ENCODE data around the gene RFC3. TPM values are rescaled to one million over a fixed set of nuclear protein-coding genes. Genes with fewer than 3 reads are reported as not detected.

RFC3 gene
- total RNA-seq, 1 donor from 2014 or later = 82.7 TPM

DNA sequence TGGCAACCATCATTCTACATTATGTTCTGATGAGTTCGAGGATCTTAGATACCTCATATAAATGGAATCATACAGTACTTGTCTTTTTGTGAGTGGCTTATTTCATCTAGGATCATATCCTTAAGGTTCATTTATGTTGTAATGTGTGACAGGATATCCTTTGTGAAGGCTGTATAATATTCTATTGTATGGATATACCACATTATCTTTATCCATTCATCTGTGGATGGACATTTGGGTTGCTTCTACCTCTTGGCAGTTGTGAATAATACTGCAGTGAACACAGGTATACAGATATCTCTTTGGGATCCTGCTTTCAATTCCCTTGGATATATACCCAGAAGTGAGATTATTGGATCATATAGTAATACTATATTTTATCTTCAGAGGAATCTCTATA is 33.2 kb upstream of the RFC3 start:
- Histone ChIP-seq H3K79me2 (ENCODE audit: low read depth) (no peaks in the 10 kb centered on the region), H4K20me1 (ENCODE audit: low read depth) (no peaks in the 10 kb centered on the region), H3K9ac (no peak overlapping the region), H3F3A (ENCODE audit: low read depth) (no peaks in the 10 kb centered on the region), H3K4me3 (no peak overlapping the region), H3K4me1 (no peaks in the 10 kb centered on the region), H2AFZ (replicated peaks) (no peak overlapping the region), H3K4me2 (no peak overlapping the region), H3K27me3 (no peaks in the 10 kb centered on the region), H3K9me3 (ENCODE audit: low read depth) (no peaks in the 10 kb centered on the region), H3K36me3 (no peaks in the 10 kb centered on the region), H3K27ac (no peak overlapping the region)
- peaks cover 9% of the 10 kb centered on the region for H3K4me1 Mint-ChIP-seq
- peaks cover 3% of the 10 kb centered on the region for H3K27me3 Mint-ChIP-seq (ENCODE audit: insufficient read depth, low read depth)
- H3K27ac Mint-ChIP-seq = no peak overlapping the region
- no peak overlapping the region for H3K4me3 Mint-ChIP-seq
- no peak for DNase-seq (ENCODE audit: low spot score)
- H3K9me3 Mint-ChIP-seq = peaks cover 6% of the 10 kb centered on the region
- no peak for TF ChIP-seq EZH2phosphoT487 (IDR thresholded peaks at IDR 0.05)
- TF ChIP-seq, protein P1, sequence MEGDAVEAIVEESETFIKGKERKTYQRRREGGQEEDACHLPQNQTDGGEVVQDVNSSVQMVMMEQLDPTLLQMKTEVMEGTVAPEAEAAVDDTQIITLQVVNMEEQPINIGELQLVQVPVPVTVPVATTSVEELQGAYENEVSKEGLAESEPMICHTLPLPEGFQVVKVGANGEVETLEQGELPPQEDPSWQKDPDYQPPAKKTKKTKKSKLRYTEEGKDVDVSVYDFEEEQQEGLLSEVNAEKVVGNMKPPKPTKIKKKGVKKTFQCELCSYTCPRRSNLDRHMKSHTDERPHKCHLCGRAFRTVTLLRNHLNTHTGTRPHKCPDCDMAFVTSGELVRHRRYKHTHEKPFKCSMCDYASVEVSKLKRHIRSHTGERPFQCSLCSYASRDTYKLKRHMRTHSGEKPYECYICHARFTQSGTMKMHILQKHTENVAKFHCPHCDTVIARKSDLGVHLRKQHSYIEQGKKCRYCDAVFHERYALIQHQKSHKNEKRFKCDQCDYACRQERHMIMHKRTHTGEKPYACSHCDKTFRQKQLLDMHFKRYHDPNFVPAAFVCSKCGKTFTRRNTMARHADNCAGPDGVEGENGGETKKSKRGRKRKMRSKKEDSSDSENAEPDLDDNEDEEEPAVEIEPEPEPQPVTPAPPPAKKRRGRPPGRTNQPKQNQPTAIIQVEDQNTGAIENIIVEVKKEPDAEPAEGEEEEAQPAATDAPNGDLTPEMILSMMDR (IDR thresholded peaks at IDR 0.05) = no peak
- no peak for TF ChIP-seq EZH2 (IDR thresholded peaks at IDR 0.05)
- no peaks in the 10 kb centered on the region for H3K36me3 Mint-ChIP-seq

DNA sequence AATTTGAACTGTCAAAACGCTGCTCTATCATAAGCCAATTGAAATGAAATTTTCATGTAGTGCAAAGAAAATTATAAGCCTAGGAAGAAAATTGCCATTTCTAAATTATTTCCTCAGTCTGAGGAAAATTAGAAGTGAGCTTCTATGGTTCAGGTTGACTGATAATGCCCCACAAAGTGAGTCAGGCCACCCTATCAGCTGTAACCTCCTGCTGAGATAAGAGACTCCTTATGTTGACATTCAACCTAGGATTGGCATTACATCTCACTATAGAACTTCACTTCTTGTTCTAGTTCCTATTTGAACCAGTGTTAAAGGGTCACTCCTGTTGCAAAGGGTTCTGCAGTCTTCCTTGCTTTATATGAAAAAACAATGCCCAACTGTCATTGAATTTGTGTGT is 32.6 kb upstream of the RFC3 start:
- Mint-ChIP-seq H3K9me3 (peaks cover 6% of the 10 kb centered on the region), H3K4me3 (no peak overlapping the region), H3K27ac (no peak overlapping the region), H3K27me3 (ENCODE audit: insufficient read depth, low read depth) (peaks cover 3% of the 10 kb centered on the region), H3K36me3 (no peaks in the 10 kb centered on the region), H3K4me1 (peaks cover 9% of the 10 kb centered on the region)
- H4K20me1 ChIP-seq (ENCODE audit: low read depth) = no peaks in the 10 kb centered on the region
- no peaks in the 10 kb centered on the region for H3K4me1 ChIP-seq
- H3K36me3 ChIP-seq = no peaks in the 10 kb centered on the region
- H3K79me2 ChIP-seq (ENCODE audit: low read depth) = no peaks in the 10 kb centered on the region
- H2AFZ ChIP-seq (replicated peaks) = no peak overlapping the region
- H3K4me2 ChIP-seq = no peak overlapping the region
- no peaks in the 10 kb centered on the region for H3K27me3 ChIP-seq
- no peak overlapping the region for H3K27ac ChIP-seq
- no peak overlapping the region for H3K4me3 ChIP-seq
- TF ChIP-seq EZH2phosphoT487 (IDR thresholded peaks at IDR 0.05) (no peak), EZH2 (IDR thresholded peaks at IDR 0.05) (no peak)
- TF ChIP-seq, protein P1 (IDR thresholded peaks at IDR 0.05) = no peak
- H3F3A ChIP-seq (ENCODE audit: low read depth) = no peaks in the 10 kb centered on the region
- H3K9ac ChIP-seq = no peak overlapping the region
- no peak for DNase-seq (ENCODE audit: low spot score)
- no peaks in the 10 kb centered on the region for H3K9me3 ChIP-seq (ENCODE audit: low read depth)

DNA sequence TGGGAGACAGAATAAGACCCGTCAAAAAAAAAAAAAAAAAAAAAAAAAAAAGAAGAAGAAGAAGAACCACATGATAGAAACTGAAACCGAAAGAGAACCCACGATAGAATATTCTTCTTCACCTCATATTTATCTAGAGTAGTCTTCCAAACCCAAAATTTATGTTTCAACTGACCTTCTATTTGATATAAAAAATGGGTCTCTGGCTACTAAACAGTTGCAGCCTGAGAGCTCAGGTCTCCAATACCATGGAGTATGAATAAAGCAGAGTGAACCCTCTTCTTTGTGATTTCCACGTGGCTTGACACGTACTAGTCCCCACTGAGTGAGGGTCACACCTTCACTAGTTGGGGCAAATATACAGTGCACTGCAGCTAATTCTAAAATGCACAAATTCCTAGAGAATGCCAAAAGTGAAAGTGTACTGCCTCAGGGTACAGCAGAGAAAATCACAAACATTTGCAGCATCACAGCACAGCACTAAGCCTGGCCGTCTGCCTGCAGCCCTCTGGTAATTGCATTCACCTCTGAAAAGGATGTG is 30.8 kb upstream of the RFC3 start:
- H3K27ac Mint-ChIP-seq = no peak overlapping the region

More for the DNA sequence above, 30.8 kb upstream of the RFC3 start:
- Mint-ChIP-seq H3K9me3 (no peaks in the 10 kb centered on the region), H3K4me3 (no peak overlapping the region), H3K36me3 (no peaks in the 10 kb centered on the region), H3K27me3 (ENCODE audit: insufficient read depth, low read depth) (no peaks in the 10 kb centered on the region), H3K4me1 (peaks cover 9% of the 10 kb centered on the region)
- Histone ChIP-seq H3K4me1 (no peaks in the 10 kb centered on the region), H2AFZ (replicated peaks) (peak overlapping the region; percentile 17), H3F3A (ENCODE audit: low read depth) (no peaks in the 10 kb centered on the region), H3K4me2 (no peak overlapping the region), H3K36me3 (no peaks in the 10 kb centered on the region), H3K9ac (no peak overlapping the region), H3K27me3 (no peaks in the 10 kb centered on the region), H3K79me2 (ENCODE audit: low read depth) (no peaks in the 10 kb centered on the region), H3K4me3 (no peak overlapping the region), H3K27ac (no peak overlapping the region), H4K20me1 (ENCODE audit: low read depth) (no peaks in the 10 kb centered on the region), H3K9me3 (ENCODE audit: low read depth) (no peaks in the 10 kb centered on the region)
- no peak for TF ChIP-seq EZH2 (IDR thresholded peaks at IDR 0.05)
- TF ChIP-seq, protein P1 (IDR thresholded peaks at IDR 0.05) = no peak
- TF ChIP-seq EZH2phosphoT487 (IDR thresholded peaks at IDR 0.05) = no peak
- DNase-seq (ENCODE audit: low spot score) = no peak

Data from neural progenitor cell (in vitro differentiated cells).